HG02981 (cell line): ENCODE results near the gene OSBPL3.
A peak's percentile ranks its signal among the peaks of the same experiment; 100 is the strongest.

ENCODE experiments used
- ATAC-seq: cut with Tn5 transposase; IDR thresholded peaks from one replicate; pipeline ENCODE4 v1.9.1; 2021; ENCODE audit warnings: mild to moderate bottlenecking, moderate library complexity; ENCODE audit not compliant: unreplicated experiment

The OSBPL3 gene

DNA sequence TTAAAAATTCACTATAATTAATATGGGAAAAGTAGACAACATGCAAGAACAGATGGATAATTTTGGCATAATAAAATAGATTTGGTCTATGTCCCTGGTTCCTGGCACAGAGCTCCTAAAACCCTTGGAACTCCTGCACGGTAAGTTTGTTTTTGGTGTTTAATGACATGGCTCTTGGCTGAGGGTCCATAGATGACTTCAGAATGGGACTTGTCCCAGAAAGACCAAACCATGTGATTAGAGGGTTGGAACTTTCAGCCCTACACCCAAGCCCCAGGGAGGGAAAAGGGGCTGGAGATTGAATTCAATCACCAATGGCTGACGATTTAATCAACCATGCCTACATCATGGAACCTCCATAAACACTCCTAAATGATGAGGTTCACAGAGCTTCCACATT, 210.1 kb downstream of the OSBPL3 start:
- no peak for ATAC-seq

- no peak for ATAC-seq
These were observed 210.8 kb downstream of the OSBPL3 start for GRCh38 chr7:24769014-24769830.

- no peak for ATAC-seq
These were observed 212.0 kb downstream of the OSBPL3 start for GRCh38 chr7:24767878-24768569.

DNA sequence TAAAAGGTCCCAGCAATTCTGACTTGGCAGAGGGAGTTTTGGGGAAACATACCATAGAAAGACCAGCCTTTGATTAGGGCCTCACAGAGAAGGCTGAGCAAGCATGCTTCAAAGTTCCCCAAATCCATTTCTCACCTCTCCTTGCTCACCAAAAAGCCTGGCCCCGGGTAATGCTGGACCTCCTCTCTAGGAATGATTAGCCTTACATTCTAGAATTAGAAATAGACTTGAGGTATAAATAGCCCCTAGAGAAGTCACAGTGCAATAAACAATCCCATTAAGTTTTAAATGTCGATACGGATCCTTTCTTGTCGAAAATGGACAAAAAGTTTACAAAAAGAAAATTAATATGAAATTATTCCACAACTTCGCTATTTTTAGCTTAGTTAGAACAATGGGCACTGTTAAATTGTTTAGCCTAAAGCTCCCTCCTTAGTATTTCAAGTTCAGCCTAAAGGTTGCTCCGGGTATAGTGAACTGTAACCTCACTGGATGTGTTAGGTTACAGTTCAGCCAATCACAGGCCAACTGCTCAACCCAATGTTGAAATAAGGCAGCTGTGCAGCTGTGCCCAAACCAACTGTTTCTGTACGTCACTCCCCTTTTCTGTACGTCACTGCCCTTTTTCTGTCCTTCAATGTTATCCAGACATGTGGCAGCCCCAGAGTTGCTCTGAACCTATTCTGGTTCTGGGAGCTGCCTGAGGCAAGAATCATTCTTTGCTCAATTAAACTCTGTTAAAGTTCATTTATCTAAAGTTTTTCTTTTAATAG, 214.8 kb downstream of the OSBPL3 start:
- no peak for ATAC-seq

DNA sequence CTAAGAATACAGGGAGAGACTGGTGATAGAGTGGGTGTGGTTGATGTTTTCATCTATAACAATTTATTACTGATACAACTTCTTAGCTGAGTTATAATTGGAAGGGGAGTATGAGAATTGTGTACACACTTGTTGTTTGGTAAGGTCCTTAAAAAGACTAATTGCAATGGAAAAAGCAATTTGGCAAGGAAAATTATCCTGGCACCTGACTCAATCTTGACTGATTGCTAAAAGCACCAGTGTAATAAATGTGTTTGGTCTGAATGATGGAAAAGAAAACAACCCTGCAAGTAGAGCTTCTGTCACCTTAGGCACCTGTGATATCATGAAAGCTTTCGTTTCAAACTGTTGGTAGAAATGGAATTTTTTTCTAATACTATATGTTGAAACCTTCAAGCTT, 216.0 kb downstream of the OSBPL3 start:
- no peak for ATAC-seq

DNA sequence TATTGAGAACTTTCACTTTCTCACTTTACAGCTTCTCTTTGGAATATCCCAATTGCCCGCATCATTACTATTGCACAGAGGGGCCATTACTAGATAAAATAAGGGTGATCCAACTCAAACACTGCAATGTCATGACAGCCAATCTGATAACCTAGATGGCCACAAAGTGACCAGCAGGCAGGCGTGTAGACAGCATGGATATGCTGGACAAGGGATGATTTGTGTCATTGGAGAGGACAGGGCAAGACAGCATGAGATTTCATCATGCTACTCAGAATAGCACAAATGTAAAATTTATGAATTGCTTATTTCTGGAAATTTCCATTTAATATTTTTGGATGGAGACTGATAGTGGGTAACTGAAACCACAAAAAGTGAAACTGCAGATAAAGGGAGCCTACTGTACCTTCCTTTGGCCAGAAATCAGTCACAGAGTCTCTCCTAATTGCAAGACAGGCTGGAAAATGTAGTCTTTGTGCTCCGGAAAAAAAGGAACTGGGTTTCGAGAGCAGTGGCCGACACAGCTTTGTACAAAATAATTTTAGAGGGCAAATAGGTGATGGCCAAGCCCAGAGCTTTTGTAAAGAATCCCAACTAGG, 216.6 kb downstream of the OSBPL3 start:
- ATAC-seq = no peak

GRCh38 chr7:24762771-24763170, 217.2 kb downstream of the OSBPL3 start:
- no peak for ATAC-seq

DNA sequence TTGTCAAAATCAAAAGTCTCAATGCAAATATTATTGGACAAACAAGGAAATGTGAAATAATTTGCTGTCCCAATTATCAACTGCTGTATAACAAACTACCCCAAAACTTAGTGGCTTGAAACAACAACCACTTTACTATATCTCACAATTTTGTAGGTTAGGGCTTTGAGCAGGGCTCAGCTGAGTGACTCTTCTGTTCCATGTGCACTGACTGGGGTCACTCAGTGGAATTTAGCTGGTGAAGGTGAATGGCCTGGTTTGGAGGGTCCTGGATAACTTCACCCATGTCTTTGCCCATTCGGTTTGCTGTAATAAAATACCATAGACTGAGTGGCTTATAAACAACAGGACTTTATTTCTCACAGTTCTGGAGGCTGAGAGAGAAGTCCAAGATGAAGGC, 219.0 kb downstream of the OSBPL3 start:
- ATAC-seq = no peak

- peak; percentile 52 for ATAC-seq
These were observed 222.4 kb downstream of the OSBPL3 start, which contains the start of gene GSDME for GRCh38 chr7:24757353-24758275. Gene GSDME, minus strand, starts transcription at chr7:24757464. Its CDS starts 7,690 bp downstream, at chr7:24749774.

DNA sequence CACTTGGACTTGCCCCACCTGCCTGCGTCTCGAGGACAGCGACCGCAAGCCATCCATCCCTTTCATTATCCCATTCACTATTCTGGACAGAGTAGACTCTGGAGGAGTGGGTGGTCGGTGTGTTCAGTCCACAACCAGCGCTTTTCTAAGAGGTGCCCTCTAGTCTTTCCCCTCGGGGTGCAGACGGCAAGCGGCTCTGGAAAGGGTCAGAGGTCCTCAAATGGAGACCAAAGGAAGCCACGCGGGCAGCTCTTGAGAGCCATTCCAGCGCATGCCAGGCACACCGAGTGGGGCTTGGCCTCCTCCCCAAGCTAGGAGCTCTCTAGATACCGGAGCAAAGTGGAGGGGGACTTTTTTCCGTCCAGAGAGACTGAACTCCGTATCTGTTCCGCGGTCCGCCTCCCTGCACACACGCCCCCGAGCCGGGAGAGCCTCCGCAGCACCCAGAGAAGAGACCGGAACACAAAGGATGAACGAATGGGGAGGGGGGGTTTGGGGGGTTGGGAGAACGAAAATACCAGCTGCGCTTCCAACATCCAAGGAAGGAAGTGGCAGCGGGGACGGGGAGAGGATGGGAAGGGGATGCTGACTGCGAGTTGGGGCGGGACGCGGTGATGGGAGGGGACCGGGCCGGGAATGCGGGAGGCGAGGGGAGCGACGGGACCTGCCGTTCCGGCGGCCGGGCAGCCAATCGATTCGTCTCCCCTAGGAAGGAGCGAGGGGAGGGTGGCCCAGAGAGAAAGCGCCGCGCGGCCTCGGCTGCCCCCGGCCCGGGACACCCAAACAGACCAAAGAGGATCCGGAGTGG, 223.2 kb downstream of the OSBPL3 start:
- ATAC-seq = no peak

DNA sequence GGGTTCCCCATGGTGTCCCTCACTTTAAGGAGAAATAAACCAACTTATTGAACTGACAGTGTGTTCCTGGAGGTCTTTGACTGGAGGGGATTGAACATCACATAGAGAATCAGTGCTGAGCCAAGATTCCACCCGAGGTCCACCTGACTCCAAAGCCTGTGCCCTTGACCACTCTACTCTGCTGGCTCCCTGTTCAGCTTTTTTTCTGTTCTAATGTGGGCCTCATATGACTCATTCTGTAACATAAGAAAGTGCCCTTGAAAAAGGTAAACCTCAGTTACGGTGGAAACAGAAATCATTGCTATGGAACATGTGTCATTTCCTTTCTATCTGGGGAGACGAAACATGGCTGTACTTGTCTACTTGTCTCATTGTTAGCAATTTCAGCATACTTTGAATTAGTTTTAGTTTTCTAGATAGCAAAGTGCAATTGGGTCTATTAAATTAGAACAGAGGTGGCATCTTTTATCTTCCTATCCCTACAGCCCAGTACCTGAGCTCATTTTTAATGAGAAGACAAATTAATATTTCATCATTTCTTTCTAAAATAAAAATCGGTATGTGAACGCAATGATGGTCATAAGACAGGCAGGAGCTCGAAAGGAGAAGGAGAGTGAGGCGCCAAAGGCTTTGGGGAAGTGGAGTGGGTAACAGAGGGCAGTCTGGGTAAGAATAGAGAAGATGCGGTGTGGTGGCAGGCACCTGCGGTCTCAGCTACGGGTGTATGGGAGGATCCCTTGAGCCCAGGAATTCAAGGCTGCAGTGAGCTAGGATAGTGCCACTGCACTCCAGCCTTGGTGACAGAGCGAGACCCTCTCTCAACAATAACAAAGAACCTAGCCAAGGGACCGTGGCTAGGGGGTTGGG, 224.2 kb downstream of the OSBPL3 start:
- peak; percentile 71 for ATAC-seq

DNA sequence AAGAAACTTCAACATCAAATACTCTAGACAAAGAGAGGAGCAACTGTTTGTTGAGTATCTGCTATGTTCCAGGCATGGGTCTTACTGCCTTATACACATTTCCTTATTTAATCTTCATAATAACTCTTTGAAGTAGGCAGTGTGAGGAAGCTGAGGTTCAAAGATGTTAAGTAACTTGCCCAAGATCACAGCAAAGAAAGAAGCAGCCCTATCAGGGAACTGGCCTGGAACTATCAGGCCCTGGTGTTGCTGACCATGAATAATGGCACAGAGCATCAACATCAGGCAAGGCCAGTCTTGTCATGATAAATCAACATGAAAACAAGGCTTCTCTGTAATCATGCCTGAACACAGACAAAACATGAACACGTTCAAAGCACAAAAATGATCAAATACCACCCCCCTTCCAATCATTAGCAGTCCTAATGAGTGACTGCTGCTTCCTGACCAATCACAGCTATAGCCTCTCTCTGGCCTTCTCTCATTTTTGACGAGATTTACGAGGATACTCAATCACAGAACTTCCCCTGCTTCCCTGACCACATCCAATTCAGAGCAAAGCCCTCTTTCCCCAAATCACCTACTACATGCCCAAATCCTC, 225.0 kb downstream of the OSBPL3 start:
- ATAC-seq = peak; percentile 3

DNA sequence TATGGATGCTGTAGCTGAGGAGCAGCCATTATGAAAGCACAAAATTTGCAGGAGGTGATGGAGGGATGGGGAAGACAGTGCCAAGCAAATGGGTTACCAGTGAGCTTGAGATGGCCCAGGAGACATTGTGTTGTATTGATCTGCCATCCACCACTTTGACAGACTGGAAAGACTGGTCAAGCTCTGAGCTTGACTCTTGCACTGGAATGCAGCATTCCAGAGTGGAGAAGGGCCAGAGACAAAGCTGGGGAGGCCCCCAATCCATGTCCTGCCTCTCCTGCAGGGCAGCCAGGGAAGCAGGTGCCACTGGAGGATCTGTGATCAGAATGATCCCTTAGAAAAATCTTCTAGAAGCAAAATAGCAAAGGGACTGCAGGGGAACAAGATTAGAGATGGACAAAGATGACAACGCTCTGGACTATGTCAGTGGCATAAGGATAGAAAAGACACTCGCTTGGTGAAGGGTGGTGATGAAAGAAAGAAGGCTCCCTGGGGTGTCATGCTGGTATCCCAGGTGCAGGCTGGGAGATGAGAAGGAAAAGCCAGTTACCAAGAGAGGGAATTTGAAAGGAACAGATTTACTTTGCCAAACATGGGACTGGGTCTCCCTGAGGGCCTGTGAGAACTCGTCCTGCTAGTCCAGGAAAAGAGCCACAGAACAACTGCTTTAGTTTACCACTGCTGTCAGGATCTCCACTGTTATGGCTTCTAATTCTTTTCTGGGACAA, 227.7 kb downstream of the OSBPL3 start:
- ATAC-seq = no peak

DNA sequence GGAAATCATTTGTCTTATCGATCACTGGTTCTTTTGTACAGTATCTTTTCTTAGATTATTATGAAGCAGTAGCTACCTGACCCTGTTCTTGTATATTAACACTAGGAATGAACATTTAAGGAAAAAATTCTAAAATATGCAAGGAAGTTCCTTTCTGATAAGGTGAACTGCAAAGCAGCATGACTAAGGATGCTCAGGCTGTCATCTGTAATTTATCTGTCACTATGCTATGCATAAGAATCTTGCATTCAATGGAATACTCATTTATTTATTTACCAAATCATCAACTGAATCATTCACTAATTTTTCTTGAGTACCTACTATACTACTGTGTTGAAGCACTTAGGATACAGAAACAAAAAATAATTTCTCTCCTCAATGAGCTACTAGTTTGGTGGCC, 228.5 kb downstream of the OSBPL3 start:
- ATAC-seq = no peak

DNA sequence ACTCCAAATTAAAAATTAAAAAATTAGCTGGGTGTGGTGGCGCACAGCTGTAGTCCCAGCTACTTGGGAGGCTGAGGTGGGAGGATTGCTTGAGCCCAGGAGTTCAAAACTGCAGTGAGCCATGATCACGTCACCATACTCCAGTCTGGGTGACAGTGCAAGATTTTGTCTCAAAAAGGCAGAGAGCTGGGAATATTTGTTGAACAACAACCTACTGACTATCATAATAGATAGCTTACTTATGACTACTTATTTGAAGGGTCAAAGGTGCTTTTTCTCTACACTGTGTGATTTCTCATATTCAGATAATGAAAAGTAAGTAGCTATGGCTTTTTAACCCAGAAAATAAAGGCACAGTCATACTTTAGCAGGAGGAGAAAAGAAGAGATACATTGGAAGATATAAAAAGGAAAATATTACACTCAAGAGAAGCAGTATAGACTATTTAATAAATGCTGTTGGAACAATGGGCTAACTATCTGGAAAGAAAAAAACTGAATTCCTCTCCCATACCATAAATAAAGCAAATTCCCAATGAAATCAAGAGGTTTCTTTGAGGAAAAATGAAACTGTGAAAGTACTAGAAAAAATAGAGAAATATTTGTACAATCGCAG, 229.4 kb downstream of the OSBPL3 start:
- no peak for ATAC-seq

DNA sequence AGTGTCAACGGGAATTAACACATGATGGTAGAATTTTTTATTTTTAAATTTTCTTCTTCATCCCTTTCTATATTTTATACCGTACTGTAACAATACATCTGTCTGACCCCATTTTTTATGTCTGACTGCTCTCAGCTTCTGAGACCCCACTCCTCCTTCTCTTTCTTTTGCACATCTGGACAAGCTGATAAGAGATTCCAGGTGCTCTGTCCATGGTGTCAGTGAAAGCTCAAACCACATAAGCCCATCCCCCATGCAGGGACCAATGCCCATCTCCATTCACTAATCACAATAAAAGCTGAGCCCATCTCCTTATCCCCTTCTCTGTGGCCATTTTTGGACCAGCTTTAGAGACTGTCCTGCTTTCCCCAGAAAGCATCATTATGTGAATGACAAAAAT, 231.5 kb downstream of the OSBPL3 start:
- no peak for ATAC-seq
